8988T (cell line): ENCODE measurements around the gene PRELP.

Source experiments
- DNase-seq: peaks from one replicate; pipeline ENCODE4 v3.0.0; 2011

The PRELP gene

DNA sequence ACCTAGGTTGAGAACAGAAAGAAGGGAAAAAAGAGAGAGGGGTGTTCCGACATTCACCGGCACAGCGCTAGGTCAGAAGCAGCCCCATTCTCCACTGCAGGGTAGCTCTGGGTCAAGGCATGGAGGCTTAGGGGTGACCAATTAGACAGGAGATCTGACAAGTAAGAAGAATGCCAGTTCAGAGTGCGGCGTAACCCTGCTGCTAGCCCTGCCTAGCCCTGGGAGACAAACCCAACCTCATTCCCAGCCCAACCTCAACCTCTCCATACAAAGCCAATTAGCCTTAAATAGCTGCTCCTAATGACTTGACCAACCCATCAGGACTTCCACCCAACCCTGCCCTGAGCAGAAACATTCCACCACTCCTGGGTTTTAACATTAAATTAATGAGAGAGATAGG is 3.4 kb downstream of the PRELP start:
- DNase-seq: no peak

- DNase-seq: no peak
Measured at GRCh38 chr1:203479646-203480045, 4.0 kb downstream of the PRELP start.

- DNase-seq: no peak
Measured at GRCh38 chr1:203480084-203480483, 4.5 kb downstream of the PRELP start.

DNA sequence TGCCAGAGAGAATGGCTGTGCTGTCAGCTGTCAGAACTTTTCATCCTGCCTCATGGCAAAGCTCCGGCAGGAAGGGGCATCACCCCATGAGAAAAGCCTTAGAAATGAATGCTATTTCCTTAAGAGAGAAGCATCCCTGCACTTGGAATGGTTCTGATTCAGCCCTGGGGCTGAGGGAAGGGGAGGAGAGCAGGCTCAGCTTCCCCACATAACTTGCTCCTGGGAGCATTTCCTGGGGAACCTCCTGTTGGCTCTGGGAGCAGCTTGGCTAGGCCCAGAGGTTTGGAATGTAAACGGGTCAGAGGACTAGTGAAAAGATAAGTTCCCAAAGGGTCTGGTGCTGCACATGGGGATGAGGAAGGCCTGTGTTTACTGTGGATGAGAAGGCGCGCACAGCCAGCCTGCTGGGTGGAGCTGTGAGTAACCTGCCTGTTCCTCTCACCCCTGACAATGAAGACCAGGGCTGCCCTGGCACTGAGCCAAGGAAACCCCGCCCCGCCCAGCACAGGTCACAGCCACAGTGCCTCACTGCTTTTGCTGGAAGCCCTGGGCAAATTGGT is 5.0 kb downstream of the PRELP start:
- peak; percentile 87 for DNase-seq

DNA sequence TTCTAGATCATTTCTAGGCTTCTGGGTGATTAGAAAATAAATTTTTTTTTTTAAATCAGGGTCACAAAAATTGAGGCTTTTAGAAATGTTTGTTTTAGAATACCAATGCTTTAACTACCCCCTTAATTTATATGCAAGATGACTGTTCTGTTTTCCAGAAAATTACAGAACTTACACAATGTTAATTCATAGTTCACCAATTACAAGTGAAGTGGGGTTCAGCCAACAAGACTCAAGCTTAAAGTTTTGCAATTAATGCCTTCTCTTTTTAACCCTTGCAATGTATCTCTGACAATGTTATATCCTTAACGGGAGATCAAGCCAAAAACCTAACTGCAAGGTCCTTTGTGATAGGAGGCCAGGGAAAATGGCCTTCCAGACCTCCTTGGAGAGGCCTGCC is 5.6 kb downstream of the PRELP start:
- DNase-seq: no peak

GRCh38 chr1:203486618-203487370 is 11.2 kb downstream of the PRELP start:
- DNase-seq: no peak

DNA sequence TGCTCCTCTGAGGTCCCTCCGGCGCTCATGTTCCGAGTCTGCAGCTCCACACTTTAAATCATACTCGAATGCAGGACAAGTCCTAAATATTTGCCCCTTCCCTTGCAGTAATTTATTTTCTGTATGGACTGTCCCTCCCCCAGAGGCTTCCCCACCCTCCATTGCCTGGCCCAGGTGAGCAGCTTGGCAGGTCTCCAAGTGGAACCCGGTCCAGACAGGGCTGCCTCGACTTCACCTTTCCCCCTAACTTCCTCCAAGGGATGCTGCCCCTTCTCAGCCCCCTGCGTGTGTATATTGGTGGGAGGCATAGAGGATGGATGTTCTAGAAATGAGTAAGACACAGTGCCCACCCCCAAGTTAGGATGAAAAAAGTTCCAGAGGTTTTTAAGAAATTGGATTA is 12.9 kb downstream of the PRELP start:
- no peak for DNase-seq

GRCh38 chr1:203490607-203491006 is 15.0 kb downstream of the PRELP start:
- no peak for DNase-seq

- no peak for DNase-seq
Measured at GRCh38 chr1:203491664-203492063, 16.1 kb downstream of the PRELP start.

DNA sequence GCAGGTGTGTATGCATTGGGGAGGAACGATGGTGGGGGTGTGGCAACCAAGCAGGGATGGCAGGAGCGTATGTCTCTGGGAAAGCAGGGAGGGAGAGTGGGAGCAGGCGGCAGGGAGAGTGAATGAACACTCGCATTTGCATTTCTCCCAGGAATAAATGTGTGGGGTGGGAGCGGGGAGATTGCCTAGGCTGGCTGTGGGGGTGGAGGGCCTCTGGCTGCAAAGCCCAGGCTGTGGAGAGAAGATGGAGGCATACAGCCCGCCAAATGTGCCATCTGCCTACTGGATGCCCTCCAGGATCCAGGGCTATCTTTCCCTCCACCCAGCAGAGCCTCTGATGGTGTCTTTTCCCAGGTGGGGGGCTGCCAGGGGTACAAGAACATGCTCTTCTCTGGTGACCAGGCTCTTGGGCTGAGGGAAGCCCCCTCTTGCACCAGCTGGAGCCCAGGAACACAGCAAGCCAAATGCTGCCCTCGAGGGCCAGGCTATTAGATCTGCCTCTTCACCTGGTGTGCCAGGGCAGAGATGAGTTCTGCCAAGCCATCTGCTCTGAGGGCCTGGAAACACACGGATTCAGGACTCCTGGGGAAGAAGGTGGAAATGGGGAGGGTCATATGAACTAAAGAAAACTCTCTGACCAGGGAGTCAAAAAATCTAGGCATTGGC is 16.6 kb downstream of the PRELP start:
- no peak for DNase-seq

GRCh38 chr1:203492748-203493130 is 17.1 kb downstream of the PRELP start:
- no peak for DNase-seq

DNA sequence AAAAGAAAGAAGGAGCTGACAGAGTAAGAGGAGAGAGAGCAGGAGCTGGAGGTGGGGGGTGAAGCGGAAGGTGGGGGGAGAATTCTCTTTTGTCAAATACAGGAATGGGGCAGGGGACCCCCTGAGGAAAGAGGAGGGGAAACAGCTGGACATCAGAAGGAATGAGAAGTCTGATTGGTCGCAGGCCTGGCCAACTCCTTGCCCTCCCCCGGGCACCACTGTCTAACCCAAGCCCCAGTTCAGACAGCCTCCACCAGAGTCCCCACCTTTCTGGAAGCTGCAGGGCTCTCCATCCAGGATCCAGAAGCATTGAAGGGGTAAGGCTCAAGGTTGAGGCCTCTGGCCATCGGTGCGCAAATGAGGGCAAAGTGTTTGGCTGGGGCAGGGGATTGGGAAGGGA is 18.3 kb downstream of the PRELP start, which contains the start of gene OPTC:
OPTC (plus strand) TSS at position 253 of the 400 bp plus-strand sequence. CDS start 1,853 bp downstream, outside the sequence.
- DNase-seq: no peak

GRCh38 chr1:203495845-203496244 is 20.2 kb downstream of the PRELP start:
- DNase-seq: no peak

DNA sequence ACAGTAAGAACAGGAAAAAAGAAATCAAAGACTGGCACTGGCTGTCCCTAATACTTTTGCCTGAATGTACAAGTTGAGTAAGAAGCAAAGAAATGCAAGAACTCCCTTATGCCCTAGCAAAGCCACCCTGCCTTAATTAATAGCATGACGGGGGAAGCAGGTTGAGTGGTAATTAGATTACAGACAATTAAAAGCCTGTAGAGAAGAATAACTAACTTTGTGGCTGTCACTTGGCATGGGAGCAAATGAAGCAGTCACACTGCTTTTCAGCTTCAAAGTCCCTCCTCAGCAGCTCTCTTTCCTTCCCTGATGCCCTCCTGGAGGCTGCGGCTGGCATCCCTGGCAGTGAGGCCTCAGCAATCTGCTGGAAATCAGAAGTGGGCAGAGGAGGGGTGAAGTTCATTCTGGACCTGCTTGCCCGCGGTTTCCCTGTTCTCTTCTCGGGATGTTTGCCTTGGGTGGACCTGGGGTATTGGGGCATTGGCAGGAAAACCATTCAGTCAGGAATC is 21.7 kb downstream of the PRELP start:
- DNase-seq: no peak

DNA sequence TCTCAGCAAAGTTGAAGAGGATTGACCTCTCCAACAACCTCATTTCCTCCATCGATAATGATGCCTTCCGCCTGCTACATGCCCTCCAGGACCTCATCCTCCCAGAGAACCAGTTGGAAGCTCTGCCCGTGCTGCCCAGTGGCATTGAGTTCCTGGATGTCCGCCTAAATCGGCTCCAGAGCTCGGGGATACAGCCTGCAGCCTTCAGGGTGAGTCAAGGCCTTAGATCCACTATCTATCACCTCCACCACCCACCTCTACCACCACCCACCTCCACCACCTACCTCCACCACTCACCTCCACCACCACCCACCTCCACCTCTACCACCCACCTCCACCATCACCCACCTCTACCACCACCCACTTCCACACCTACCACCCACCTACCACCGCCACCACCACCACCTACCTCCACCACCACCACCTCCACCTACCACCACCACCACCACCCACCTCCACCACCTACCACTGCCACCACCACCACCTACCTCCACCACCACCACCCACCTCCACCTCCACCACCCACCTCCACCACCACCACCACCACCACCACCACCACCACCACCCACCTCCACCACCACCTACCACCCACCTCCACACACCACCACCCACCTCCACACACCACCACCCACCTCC is 24.2 kb downstream of the PRELP start:
- DNase-seq: no peak

DNA sequence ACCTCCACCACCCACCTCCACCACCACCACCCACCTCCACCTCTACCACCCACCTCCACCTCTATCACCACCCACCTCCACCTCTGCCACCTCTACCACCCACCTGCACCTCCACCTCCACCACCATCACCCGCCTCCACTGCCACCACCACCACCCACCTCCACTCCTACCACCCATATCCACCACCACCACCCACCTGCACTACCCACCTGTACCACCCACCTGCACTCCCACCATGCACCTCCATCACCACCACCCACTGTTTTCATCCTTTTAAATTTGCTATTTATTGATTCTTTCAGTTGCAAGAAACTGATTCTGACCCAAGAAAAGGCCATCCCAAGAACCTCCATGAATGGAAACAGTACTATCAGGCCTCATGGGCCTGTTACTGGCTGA is 24.7 kb downstream of the PRELP start:
- DNase-seq: no peak

DNA sequence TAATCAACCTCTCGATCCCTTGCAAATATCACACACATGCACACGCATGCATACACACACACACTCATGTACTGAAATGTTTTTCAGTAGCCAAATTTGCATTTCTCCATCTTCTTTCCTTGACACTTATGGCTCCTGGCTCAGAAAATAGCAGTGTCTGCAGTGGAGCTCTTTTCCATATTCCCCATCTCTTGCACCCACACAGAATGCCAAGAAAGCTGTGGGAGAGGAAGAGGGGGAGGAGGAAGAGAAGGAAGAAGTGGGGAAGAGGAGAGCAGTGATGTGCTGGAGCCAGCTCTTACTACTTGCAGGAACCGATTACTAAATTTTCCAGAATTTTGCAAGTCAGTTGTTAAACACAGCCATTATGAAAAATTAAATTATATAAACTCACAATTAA is 28.2 kb downstream of the PRELP start:
- DNase-seq: no peak

GRCh38 chr1:203504400-203505250 is 29.0 kb downstream of the PRELP start:
- peak; percentile 81 for DNase-seq

- no peak for DNase-seq
Measured at GRCh38 chr1:203505526-203506204, 30.1 kb downstream of the PRELP start.

GRCh38 chr1:203506858-203507626 is 31.4 kb downstream of the PRELP start:
- DNase-seq: no peak

GRCh38 chr1:203507759-203508158 is 32.2 kb downstream of the PRELP start:
- no peak for DNase-seq
